HepG2 (cell line): ENCODE results near the gene AXIN1. TPM values are rescaled to one million over a fixed set of nuclear protein-coding genes. Genes with fewer than 3 reads are reported as not detected.

Experiments used
- ATAC-seq: fragments of 200-7000 bp; cut with Tn5 transposase; 3 replicates; pipeline ENCODE4 v1.9.1; 2020; ENCODE audit warnings: mild to moderate bottlenecking, moderate library complexity
- BruUV-seq: library from RNA; stranded (reverse); fragments of 400-500 nt; replicated peaks from 2 replicates; lab custom pipeline; 2021; lab: Mats Ljungman, UMichigan
- CTCF ChIA-PET: fragments of 300-600 bp; formaldehyde crosslinking; extraction: SDS; loops from one replicate; lab custom pipeline; 2021; ENCODE audit warnings: low total read pairs, inconsistent platforms, low intra/inter-chr PET ratio; lab: Yijun Ruan, JAX
- POLR2A ChIA-PET: fragments of 350-600 bp; sonication (Branson Sonifier 250); formaldehyde crosslinking; loops from one replicate; lab custom pipeline; 2020; ENCODE audit warnings: antibody characterized with exemption, inconsistent platforms; lab: Yijun Ruan, JAX
- DNase-seq: peaks from one replicate; pipeline ENCODE4 v3.0.0-alpha.2; 2015; ENCODE audit warnings: low spot score
- FAIRE-seq: peaks from 3 replicates; lab custom pipeline; 2011; peaks lifted over from hg19 to GRCh38; lab: Jason Lieb, UNC
- H2AFZ ChIP-seq: one replicate; pipeline ENCODE4 v1.6.1; 2011; ENCODE audit warnings: low read length, inconsistent platforms
- H3K27ac ChIP-seq: fragments of 300-600 bp; 3 replicates; pipeline ENCODE4 v1.8.0; 2011; ENCODE audit warnings: mixed run types, mild to moderate bottlenecking, mixed read lengths, low read length, inconsistent platforms; ENCODE audit not compliant: insufficient read depth; ENCODE audit errors: extremely low read length
- H3K27me3 ChIP-seq, 2 experiments: fragments of 200-600 bp in 1 of 2; 2 replicates in 1 of 2; 3 replicates in 1 of 2; pipeline versions ENCODE4 v1.6.0 to v1.8.0; 2011; ENCODE audit warnings: low read length in 2 of 2, mild to moderate bottlenecking in 2 of 2, moderate library complexity in 2 of 2, inconsistent platforms in 1 of 2; ENCODE audit not compliant: insufficient read depth in 2 of 2, control insufficient read depth in 1 of 2
- H3K36me3 ChIP-seq, 2 experiments: fragments of 200-600 bp in 1 of 2; replicated peaks in 1 of 2; 2 replicates in 1 of 2; 3 replicates in 1 of 2; pipeline versions ENCODE4 v1.5.1 to v1.8.0; 2011; ENCODE audit warnings: low read length in 2 of 2, inconsistent platforms in 1 of 2; ENCODE audit not compliant: insufficient read depth in 2 of 2, control insufficient read depth in 1 of 2
- H3K4me1 ChIP-seq: 2 replicates; pipeline ENCODE4 v1.5.1; 2012; ENCODE audit warnings: low read length, inconsistent platforms; ENCODE audit not compliant: insufficient read depth
- H3K4me2 ChIP-seq: 2 replicates; pipeline ENCODE4 v1.6.0; 2011; ENCODE audit warnings: low read depth, low read length, inconsistent platforms
- H3K4me3 ChIP-seq, 3 experiments: fragments of 200-600 bp in 1 of 3; sonication (generic), shearing (Covaris generic) in 1 of 3; replicated peaks in 1 of 3; 2 replicates each; pipeline ENCODE4 v1.5.1; 2011 to 2016; ENCODE audit warnings: low read length in 3 of 3, inconsistent platforms in 2 of 3, low read depth in 2 of 3, mild to moderate bottlenecking in 2 of 3, control low read depth in 1 of 3, mixed read lengths in 1 of 3; ENCODE audit not compliant: insufficient read depth in 1 of 3
- H3K79me2 ChIP-seq: one replicate; pipeline ENCODE4 v1.6.1; 2011; ENCODE audit warnings: low read length, inconsistent platforms; ENCODE audit not compliant: insufficient read depth
- H3K9ac ChIP-seq: 2 replicates; pipeline ENCODE4 v1.6.0; 2011; ENCODE audit warnings: mild to moderate bottlenecking, low read depth, low read length, inconsistent platforms; ENCODE audit not compliant: insufficient read depth
- H3K9me3 ChIP-seq: 2 replicates; pipeline ENCODE4 v1.5.1; 2012; ENCODE audit warnings: mild to moderate bottlenecking, low read length
- H4K20me1 ChIP-seq: 2 replicates; pipeline ENCODE4 v1.6.0; 2011; ENCODE audit warnings: inconsistent platforms, mild to moderate bottlenecking, low read length, moderate library complexity; ENCODE audit not compliant: insufficient read depth
- AGO2 ChIP-seq: fragments of 200-400 bp; formaldehyde crosslinking; optimal IDR thresholded peaks from 2 replicates; pipeline ENCODE3; 2017; ENCODE audit warnings: mild to moderate bottlenecking, low read depth, low read length, moderate library complexity
- HMG20B ChIP-seq: conservative IDR thresholded peaks from 2 replicates; pipeline ENCODE4 v1.6.1; 2016; ENCODE audit warnings: missing genetic modification reagents, missing compliant biosample characterization
- MAFG ChIP-seq: sonication (generic); formaldehyde crosslinking; IDR thresholded peaks from 2 replicates; pipeline ENCODE4 v1.5.1; 2020; ENCODE audit warnings: mild to moderate bottlenecking, missing genetic modification reagents
- MYNN ChIP-seq: sonication (generic); formaldehyde crosslinking; IDR thresholded peaks from 2 replicates; pipeline ENCODE4 v1.4.0; 2020; ENCODE audit warnings: mild to moderate bottlenecking, low read depth, missing genetic modification reagents
- SPEN ChIP-seq: sonication (generic); formaldehyde crosslinking; IDR thresholded peaks from 2 replicates; pipeline ENCODE4 v1.5.1; 2020; ENCODE audit warnings: low read depth, mild to moderate bottlenecking, missing genetic modification reagents
- SRSF4 ChIP-seq: fragments of 200-400 bp; formaldehyde crosslinking; IDR thresholded peaks from one replicate; pipeline ENCODE4 v1.6.1; 2018; ENCODE audit warnings: mild to moderate bottlenecking, low read depth, low read length, moderate library complexity; ENCODE audit not compliant: poor library complexity, severe bottlenecking
- ZC3H13 ChIP-seq: sonication (generic); formaldehyde crosslinking; IDR thresholded peaks from 2 replicates; pipeline ENCODE4 v1.8.1; 2023; ENCODE audit warnings: mild to moderate bottlenecking, missing genetic modification reagents, moderate library complexity
- ZEB1 ChIP-seq: IDR thresholded peaks from 2 replicates; pipeline ENCODE4 v1.6.1; 2012; ENCODE audit warnings: mild to moderate bottlenecking, low read depth, inconsistent platforms; ENCODE audit not compliant: insufficient replicate concordance
- ZKSCAN8 ChIP-seq: IDR thresholded peaks from 2 replicates; pipeline ENCODE4 v1.6.1; 2016; ENCODE audit warnings: borderline replicate concordance, missing genetic modification reagents, missing compliant biosample characterization
- ZMAT3 ChIP-seq: sonication (generic); formaldehyde crosslinking; conservative IDR thresholded peaks from 2 replicates; pipeline ENCODE4 v1.7.0; 2021; ENCODE audit warnings: missing genetic modification reagents
- ZNF24 ChIP-seq: fragments of 450-650 bp; IDR thresholded peaks from 2 replicates; pipeline ENCODE4 v1.6.1; 2017; ENCODE audit warnings: antibody characterized with exemption, mild to moderate bottlenecking
- ZNF335 ChIP-seq: sonication (generic); formaldehyde crosslinking; IDR thresholded peaks from 2 replicates; pipeline ENCODE4 v1.4.0; 2020; ENCODE audit warnings: missing genetic modification reagents
- ZNF577 ChIP-seq: sonication (generic); formaldehyde crosslinking; IDR thresholded peaks from 2 replicates; pipeline ENCODE4 v1.4.0; 2020; ENCODE audit warnings: mild to moderate bottlenecking, low read depth, missing genetic modification reagents, borderline replicate concordance
- WGBS: methylation state at CpG from one replicate; pipeline ENCODE4 v1.1.6; 2017; ENCODE audit warnings: low lambda C conversion rate; 5-methylcytosine and 5-hydroxymethylcytosine counted together
- in situ Hi-C: cut with HindIII; loops from 2 replicates; pipeline ENCODE4 v1.10.0; 2017; ENCODE audit warnings: low pct_unique_long_range_greater_than_20kb; ENCODE audit not compliant: extremely low pct_ligation_motif_present
- intact Hi-C: fragments of 100-400 bp; cut with micrococcal nuclease; formaldehyde crosslinking; loops from one replicate; pipeline ENCODE4 v1.10.0; 2022; ENCODE audit not compliant: unreplicated experiment
- polyA plus RNA-seq, 8 experiments: library from polyadenylated mRNA; depleted of rRNA in 3 of 8; stranded (reverse) in 7 of 8; unstranded in 1 of 8; fragments of >200 nt; fragmentation: Illumina TruSeq in 4 of 8; extraction: Trizol in 4 of 8; gene quantifications; 2 replicates each; pipeline versions ENCODE4 v1.2.1 to v1.2.3, GENCODE V29; 2011 to 2016; ENCODE audit warnings: low read depth in 4 of 8, missing spikeins in 1 of 8, mixed read lengths in 1 of 8; ENCODE audit not compliant: insufficient read depth in 1 of 8
- total RNA-seq, 5 experiments: library from RNA; depleted of rRNA; stranded (reverse); fragments of >200 nt; fragmentation: Illumina TruSeq; extraction: Trizol; gene quantifications; 2 replicates each; pipeline ENCODE4 v1.2.3, GENCODE V29; 2016; ENCODE audit warnings: low read depth in 1 of 5
- TF ChIP-seq, protein P1 (sequence below): sonication (generic); formaldehyde crosslinking; IDR thresholded peaks from 2 replicates; pipeline ENCODE4 v1.8.1; 2023; ENCODE audit warnings: mild to moderate bottlenecking, missing genetic modification reagents, borderline replicate concordance

Gene AXIN1
- total and polyA plus RNA-seq, 2 of the 13 experiments (the other 11 are each of a cell fraction or from before 2014, with no cell fraction given), result 24.0 to 26.0 TPM

DNA sequence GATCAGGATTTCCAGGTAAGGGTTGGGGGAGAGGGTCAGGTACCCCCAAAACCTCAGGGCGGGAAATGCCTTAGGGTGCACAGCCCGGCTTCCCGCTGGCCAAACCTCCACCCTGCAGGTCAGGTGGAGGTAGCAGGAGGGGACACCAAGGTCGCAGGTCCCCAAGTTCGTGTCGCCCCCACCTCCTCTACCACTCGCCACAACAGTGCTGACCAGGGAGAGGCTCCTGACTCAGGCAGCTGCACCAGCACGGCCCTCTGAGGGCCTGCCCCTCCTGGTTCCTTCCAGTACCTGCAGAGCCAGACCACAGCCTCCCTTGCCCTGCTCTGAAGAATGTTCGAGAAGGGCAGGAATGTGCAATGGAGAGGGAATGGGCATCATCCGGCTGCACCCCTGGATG, 14.0 kb upstream of the AXIN1 start:
- 93% methylated on average over 8 of the region's 10 CpGs for WGBS
- Histone ChIP-seq H3K27ac (no peak overlapping the region), H3K9ac (no peak overlapping the region), H3K9me3 (no peaks in the 10 kb centered on the region), H3K27me3 (peaks cover 1 to 13% of the 10 kb centered on the region in 2 experiments; a peak in 4 of 5 replicates), H4K20me1 (no peaks in the 10 kb centered on the region), H3K4me3 (no peak overlapping the region), H3K36me3 (peaks cover 5 to 23% of the 10 kb centered on the region in 2 experiments; a peak in 4 of 5 replicates), H3K4me1 (peaks cover 65% of the 10 kb centered on the region), H3K79me2 (peaks cover 6% of the 10 kb centered on the region), H3K4me2 (no peak overlapping the region), H2AFZ (no peak overlapping the region)
- ATAC-seq (no peak), FAIRE-seq (no peak), DNase-seq (no peak)
- no peak for TF ChIP-seq ZKSCAN8 (CRISPR knock-in tag)
- TF ChIP-seq ZEB1, result no peak
- TF ChIP-seq MYNN (CRISPR knock-in tag), result no peak
- no peak for TF ChIP-seq SPEN
- TF ChIP-seq AGO2, result peak; percentile 8
- TF ChIP-seq ZMAT3 (CRISPR knock-in tag), result no peak
- TF ChIP-seq ZNF577 (CRISPR knock-in tag), result no peak
- no peak for TF ChIP-seq MAFG (CRISPR knock-in tag)
- TF ChIP-seq, protein P1, sequence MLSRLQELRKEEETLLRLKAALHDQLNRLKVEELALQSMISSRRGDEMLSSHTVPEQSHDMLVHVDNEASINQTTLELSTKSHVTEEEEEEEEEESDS (CRISPR knock-in tag), result no peak
- TF ChIP-seq ZNF335 (CRISPR knock-in tag), result no peak
- TF ChIP-seq HMG20B (CRISPR knock-in tag), result no peak
- no peak for TF ChIP-seq SRSF4
- TF ChIP-seq ZNF24, result no peak
- TF ChIP-seq ZC3H13 (CRISPR knock-in tag), result 0 out of 2 replicates have a peak, but pooled peaks have one; percentile 52
- ChIA-PET CTCF (no interaction called here), POLR2A (interaction anchor here (1.5 kb wide), 1 partner anchor 35 kb away, joined by 4 read pairs; the partner anchor contains the start of gene DECR2)
- intact Hi-C loops (no loop called here), in situ Hi-C loops (no loop called here)
- BruUV-seq, result no TSS peak
